Astrocyte of the cerebellum (primary cell): ENCODE measurements around the gene EDDM3A.

Experiments
- DNase-seq: peaks from one replicate; pipeline ENCODE4 v3.0.0-alpha.2; 2011; ENCODE audit warnings: low read depth
- H3K4me3 ChIP-seq: 2 replicates; pipeline ENCODE4 v1.5.1; 2011; ENCODE audit warnings: mild to moderate bottlenecking, low read depth, low read length, moderate library complexity
- in situ Hi-C: cut with HindIII; loops from 2 replicates; pipeline ENCODE4 v1.10.0; 2017; ENCODE audit warnings: low sequenced_read_pairs
- TF ChIP-seq, protein P1 (sequence below): IDR thresholded peaks from 2 replicates; pipeline ENCODE4 v1.5.1; 2012; ENCODE audit warnings: low read length, low read depth, moderate library complexity, mild to moderate bottlenecking; ENCODE audit errors: missing control alignments

EDDM3A gene

DNA sequence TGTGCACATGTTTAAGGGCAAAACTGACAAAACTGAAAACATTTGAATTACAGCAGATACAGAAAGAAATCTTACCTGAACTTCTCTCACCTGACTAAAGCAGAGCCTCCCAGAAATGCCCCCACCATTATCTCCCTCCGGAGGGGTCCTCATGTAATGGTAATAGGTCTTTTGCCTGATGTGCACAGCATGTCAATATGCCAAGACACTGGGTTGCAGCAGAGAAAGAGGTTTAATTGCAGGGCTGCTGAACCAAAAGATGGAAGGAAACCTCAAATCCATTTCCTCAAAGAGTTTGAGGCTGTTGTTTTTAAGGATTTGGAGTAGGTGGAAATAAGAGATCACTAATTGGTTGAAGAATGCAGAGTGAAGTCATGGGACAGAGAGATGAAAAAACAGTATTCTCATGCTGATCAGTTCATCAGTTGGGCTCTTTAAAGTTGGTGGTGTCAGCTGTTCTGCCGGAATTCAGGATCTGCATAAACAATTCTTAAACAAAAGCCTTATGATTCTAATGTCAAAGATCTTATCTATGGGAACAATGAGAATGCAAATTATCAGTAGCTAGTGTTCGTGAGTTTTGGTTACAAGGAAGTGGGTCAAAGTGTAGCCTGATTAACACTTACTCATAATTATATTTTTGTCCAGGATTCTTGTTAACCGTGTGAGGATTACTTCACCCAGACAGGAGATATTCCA, 38.9 kb upstream of the EDDM3A start:
- no peak overlapping the region for H3K4me3 ChIP-seq
- in situ Hi-C loops: no loop called here
- DNase-seq: no peak
- TF ChIP-seq, protein P1, sequence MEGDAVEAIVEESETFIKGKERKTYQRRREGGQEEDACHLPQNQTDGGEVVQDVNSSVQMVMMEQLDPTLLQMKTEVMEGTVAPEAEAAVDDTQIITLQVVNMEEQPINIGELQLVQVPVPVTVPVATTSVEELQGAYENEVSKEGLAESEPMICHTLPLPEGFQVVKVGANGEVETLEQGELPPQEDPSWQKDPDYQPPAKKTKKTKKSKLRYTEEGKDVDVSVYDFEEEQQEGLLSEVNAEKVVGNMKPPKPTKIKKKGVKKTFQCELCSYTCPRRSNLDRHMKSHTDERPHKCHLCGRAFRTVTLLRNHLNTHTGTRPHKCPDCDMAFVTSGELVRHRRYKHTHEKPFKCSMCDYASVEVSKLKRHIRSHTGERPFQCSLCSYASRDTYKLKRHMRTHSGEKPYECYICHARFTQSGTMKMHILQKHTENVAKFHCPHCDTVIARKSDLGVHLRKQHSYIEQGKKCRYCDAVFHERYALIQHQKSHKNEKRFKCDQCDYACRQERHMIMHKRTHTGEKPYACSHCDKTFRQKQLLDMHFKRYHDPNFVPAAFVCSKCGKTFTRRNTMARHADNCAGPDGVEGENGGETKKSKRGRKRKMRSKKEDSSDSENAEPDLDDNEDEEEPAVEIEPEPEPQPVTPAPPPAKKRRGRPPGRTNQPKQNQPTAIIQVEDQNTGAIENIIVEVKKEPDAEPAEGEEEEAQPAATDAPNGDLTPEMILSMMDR: no peak

DNA sequence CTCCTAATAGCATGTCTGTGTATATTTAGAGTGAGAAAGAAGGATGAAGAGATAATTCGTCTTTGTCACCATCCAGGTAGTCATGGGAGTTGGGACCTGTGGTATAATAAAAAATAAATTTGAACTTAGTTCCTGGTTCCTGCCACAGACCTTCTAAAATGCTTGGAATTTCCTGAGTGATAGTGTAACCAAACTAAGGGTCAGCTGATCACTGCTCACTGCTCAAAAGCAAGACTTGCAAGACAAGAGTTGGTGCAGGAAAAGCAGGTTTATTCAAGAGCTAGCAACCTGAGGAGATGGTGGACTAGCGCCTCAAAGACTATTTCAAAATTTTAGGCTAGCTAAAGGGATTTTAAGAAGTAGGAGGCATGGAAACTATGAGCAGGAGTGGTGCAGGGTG, 38.1 kb upstream of the EDDM3A start:
- no peak overlapping the region for H3K4me3 ChIP-seq
- in situ Hi-C loops: no loop called here
- DNase-seq: no peak
- TF ChIP-seq, protein P1: no peak

DNA sequence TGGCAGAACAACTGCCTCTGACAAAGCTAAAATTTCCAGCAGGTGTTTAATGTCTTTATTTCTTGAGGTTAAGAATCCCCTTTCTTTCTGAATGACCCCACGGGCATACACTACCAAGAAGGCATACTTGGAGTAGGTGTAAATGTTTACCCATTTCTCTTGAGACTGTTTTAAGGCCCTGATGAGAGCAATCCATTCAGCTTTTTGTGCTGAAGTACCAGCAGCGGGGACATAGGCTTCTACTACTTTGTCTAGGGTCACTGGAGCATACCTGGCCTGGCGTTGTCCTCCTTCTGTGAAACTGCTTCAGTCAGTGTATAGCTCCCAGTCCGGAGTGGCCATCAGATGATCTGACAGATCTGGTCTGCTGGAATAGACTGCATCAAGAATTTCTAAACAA, 34.4 kb upstream of the EDDM3A start:
- in situ Hi-C loops: no loop called here
- no peak for DNase-seq
- no peak overlapping the region for H3K4me3 ChIP-seq
- TF ChIP-seq, protein P1: no peak

DNA sequence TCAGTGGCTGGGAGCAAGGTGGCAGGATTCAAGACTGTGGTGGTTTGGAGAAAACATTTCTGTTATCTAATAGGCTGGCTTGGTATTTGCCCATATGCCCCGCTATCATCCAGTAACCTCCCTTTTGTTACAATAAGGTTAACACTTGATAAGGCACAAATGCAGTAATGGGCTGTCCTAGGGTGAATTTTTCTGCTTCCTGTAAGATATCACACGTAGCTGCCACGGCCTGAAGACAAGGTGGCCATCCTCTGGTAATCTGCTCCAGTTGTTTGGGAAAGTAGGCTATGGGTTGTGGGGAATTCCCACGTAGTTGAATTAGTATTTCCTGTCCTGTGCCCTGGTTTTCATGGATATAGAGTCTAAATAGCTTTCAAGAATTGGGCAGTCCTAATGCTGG, 34.0 kb upstream of the EDDM3A start:
- TF ChIP-seq, protein P1: no peak
- H3K4me3 ChIP-seq: no peak overlapping the region
- DNase-seq: no peak
- in situ Hi-C loops: no loop called here

DNA sequence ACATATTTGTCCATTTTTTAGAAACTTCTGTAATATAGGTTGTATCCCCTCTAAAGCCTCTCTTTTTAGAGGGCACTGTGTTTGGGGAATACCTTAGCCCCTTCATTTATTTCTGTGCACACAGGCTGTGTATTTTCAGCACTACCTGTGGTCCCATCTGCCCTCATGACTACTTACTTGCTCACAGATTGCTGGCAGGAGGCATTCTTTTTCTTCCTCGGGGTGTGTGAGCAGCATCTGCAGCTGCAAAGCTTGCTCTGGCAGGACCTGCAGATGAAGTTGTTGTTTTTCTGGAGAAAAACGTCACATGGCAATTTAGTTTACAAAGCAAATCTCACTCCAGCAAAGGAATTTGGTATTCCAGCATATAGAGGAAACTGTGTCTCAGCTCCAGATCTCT, 32.8 kb upstream of the EDDM3A start:
- TF ChIP-seq, protein P1: no peak
- in situ Hi-C loops: no loop called here

DNA sequence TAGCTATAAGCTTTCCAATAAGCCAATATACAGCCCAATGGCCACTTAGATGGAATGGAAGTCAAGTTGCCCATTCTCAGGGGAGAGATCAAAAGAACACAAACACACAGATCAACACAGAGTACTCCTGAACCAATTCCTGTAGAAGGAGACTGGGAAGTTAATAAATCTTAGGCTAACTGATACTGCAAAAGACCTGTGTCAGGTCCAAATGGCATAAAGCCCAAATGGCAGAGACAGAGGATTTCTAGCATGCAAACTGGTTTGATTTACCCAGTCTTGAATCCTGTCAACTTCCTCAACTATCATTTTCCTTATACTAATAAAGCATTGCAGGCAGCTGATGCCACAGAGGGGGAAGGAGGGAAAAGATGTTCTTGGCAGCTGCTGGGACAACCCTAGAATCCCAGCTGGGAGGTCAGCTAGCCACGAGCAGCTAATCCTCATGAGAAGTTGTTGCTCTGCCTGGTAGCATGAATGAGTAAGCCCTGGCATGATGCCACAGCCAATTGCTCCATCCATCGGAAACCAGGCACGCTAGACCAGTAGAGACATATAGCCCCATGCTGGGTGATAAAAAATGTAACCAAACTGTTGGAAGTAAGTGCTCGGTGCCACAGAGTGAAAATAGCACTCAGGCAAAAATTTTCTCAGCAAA, 31.0 kb upstream of the EDDM3A start:
- TF ChIP-seq, protein P1: no peak
- in situ Hi-C loops: no loop called here

More for the DNA sequence above, 32.8 kb upstream of the EDDM3A start:
- DNase-seq: no peak
- no peak overlapping the region for H3K4me3 ChIP-seq

More for the DNA sequence above, 31.0 kb upstream of the EDDM3A start:
- no peak overlapping the region for H3K4me3 ChIP-seq
- peak; percentile 9 for DNase-seq
